Left lobe of liver (tissue), 2 donors: ENCODE results near the gene RGL4. TPM values are rescaled to one million over a fixed set of nuclear protein-coding genes. Genes with fewer than 3 reads are reported as not detected.

Experiments
- ATAC-seq: fragments of 200-7000 bp; cut with Tn5 transposase; one replicate; pipeline ENCODE4 v1.9.1; 2020; ENCODE audit warnings: mild to moderate bottlenecking, moderate library complexity
- DNase-seq: peaks from one replicate; pipeline ENCODE4 v3.0.0-alpha.2; 2020; ENCODE audit warnings: low spot score
- total RNA-seq: library from RNA; stranded (reverse); gene quantifications from one replicate; pipeline ENCODE4 v1.2.1, GENCODE V29; 2021
- donor health status: DM: no; HTN: no; CAD: no; lungs with moderate emphysema.
- donor health status: DM: no; HTN: yes; CAD: no.

The RGL4 gene
- total RNA-seq, 1 donor from 2014 or later, result not detected

GRCh38 chr22:23678133-23678532, 12.7 kb upstream of the RGL4 start:
- no peak for DNase-seq
- no peak for ATAC-seq

- DNase-seq (no peak), ATAC-seq (no peak)
Measured at GRCh38 chr22:23681026-23681809, 9.6 kb upstream of the RGL4 start.

DNA sequence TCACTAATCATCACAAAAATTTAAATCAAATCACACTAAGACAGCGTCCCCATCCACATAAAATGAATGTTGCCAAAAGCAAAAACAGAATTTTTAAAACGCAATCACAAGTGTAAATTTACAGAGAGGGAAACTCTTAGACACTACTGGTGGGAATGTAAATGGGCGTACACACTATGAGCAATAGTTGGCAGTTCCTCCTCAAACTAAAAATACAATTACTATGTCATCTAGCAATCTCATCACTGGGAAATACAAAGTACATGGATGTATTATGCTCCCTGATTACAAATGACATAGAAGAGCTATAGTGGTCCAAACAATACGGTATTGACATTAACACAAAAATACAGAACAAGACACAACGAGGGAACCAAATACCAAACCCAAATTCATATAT, 8.7 kb upstream of the RGL4 start:
- DNase-seq (no peak), ATAC-seq (no peak)

GRCh38 chr22:23682827-23683355, 7.9 kb upstream of the RGL4 start:
- DNase-seq (peak; percentile 33), ATAC-seq (no peak)

DNA sequence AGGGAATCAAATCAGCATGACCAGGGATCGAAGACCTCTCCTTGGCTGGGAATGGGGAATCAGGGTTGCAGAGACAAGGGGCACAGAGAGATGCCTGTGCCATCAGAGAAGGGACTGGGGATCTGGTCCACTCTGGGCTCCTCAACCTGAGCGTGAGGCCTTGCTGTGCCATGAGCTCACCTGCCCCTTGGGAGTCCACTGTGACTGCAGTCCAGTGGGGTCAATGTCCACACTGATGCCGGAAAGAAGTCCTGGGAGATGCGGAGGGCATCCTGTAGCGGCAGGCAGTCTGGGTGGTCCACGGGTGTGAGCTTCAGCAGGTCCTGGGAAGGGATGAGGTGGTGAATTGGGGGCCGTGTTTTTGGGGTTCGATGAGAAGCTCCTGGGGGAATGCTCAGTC, 7.3 kb upstream of the RGL4 start:
- ATAC-seq (no peak), DNase-seq (peak; percentile 18)

GRCh38 chr22:23684026-23684425, 6.8 kb upstream of the RGL4 start:
- ATAC-seq, result no peak
- peak; percentile 18 for DNase-seq

- DNase-seq (no peak), ATAC-seq (no peak)
Measured at GRCh38 chr22:23684561-23685031, 6.2 kb upstream of the RGL4 start.

DNA sequence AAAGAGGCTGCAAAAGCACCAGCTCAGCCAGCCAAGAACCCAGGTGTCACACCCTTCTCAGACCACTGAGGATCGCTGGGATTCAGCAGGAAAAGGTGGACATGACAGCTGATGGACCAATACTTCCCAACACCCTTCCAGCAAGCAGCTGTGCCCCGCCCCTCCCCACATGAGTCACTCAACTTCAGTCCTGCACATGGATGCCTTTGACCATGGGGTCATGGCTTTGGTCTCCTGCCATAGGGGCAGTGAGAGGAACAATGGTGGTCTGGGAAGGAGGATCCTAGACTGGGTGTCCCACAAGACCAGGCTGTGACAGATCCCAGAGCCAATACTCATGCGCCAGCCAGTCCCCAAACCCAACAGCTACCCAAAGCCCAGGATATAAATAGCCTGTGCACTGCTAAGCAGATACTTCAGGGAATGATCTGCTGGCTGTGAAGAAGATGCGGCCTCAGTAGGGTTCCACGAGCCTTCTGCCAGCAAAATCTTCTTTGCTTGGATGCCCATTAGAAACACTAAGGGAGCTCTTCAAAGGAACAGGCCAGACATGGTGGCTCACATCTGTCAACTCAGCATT, 5.5 kb upstream of the RGL4 start:
- DNase-seq (peak; percentile 40), ATAC-seq (no peak)

- ATAC-seq (no peak), DNase-seq (peak; percentile 40)
Measured at GRCh38 chr22:23686416-23687024, 4.3 kb upstream of the RGL4 start.

DNA sequence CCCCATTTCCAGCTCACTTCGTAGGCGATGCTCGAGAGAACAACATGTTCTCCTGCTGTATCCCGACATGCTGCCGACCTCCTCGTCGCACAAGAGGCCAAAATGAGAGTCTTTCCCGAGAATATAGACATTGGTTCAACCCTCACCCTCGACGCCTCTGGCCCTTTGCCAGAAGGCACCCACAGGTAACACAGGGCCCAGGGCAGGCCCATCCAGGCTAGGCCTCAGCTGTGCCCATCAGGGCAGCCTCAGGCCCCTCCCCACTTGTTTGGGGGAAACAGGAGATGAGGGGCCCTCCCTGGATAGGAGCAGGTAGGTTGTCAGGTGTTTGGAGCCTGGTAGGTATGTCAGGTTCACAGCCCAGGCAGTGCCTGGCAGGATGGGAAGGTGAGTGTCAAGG, 2.7 kb upstream of the RGL4 start:
- DNase-seq (peak; percentile 44), ATAC-seq (no peak)

- ATAC-seq, result no peak
- DNase-seq, result peak; percentile 35
Measured at GRCh38 chr22:23688571-23688970, 2.2 kb upstream of the RGL4 start.

- ATAC-seq (no peak), DNase-seq (peak; percentile 11)
Measured at GRCh38 chr22:23689414-23689813, 1.4 kb upstream of the RGL4 start.

DNA sequence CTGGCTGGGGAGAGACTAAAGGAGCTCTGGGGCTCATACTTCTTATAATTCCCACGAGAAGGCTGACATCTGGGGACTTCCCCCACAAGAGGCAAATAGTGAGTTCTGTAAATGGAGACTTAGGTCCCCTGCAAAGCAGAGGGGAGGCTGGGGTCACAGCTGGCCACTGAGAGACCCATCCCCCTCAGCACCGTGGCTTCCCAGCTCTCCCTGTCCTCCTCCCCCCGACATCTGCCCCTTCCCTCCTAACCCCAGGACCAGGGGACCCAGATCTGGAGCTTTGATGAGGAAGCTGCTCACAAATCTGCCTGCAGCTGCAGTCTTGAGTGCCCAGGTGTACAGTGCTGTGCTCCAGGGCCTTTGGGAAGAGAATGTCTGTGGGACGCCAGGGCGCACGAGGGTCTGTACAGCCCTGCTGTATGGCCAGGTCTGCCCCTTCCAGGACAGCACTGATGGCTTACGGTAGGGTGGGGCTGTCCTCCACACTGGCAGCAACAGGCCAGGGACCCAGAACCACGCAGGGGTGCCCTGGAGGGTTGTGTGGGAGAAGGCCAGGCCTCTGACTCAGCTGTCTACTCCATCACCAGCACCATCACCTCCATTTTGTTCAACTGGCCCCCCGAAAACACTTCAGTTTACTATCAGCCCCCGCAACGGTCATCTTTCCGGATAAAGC, 1.1 kb downstream of the RGL4 start:
- DNase-seq (peak; percentile 36), ATAC-seq (no peak)

DNA sequence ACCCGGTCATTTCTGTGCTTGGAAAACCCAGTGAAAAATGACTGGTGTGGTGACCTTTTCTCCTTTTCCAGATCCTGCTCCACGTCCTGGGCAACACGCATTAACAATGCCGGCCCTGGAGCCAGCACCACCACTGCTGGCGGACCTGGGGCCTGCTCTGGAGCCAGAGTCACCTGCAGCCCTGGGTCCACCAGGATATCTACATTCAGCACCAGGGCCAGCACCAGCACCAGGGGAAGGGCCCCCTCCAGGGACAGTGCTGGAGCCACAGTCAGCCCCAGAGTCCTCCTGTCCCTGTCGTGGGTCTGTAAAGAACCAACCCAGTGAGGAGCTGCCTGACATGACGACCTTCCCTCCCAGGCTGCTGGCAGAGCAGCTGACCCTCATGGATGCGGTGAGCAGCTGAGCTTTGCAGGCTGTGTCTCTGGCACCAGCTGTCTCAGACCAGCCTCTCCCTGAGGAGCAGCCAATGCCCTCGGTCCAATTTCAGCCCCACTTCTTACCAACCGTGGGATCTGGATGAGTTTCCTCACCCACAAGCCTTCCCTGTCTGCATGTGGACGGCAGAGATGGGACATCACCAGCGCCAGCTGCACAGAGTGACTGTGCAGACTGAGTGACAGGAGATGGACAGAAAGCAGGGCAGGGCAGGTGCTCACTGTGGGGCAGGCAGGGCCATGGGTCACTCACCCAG, 1.9 kb downstream of the RGL4 start:
- DNase-seq (peak; percentile 31), ATAC-seq (peak; percentile 10)

GRCh38 chr22:23693979-23694680, 3.3 kb downstream of the RGL4 start:
- DNase-seq, result no peak

GRCh38 chr22:23695141-23695540, 4.3 kb downstream of the RGL4 start:
- no peak for DNase-seq
- no peak for ATAC-seq

More at GRCh38 chr22:23693979-23694680, 3.3 kb downstream of the RGL4 start:
- ATAC-seq, result no peak

DNA sequence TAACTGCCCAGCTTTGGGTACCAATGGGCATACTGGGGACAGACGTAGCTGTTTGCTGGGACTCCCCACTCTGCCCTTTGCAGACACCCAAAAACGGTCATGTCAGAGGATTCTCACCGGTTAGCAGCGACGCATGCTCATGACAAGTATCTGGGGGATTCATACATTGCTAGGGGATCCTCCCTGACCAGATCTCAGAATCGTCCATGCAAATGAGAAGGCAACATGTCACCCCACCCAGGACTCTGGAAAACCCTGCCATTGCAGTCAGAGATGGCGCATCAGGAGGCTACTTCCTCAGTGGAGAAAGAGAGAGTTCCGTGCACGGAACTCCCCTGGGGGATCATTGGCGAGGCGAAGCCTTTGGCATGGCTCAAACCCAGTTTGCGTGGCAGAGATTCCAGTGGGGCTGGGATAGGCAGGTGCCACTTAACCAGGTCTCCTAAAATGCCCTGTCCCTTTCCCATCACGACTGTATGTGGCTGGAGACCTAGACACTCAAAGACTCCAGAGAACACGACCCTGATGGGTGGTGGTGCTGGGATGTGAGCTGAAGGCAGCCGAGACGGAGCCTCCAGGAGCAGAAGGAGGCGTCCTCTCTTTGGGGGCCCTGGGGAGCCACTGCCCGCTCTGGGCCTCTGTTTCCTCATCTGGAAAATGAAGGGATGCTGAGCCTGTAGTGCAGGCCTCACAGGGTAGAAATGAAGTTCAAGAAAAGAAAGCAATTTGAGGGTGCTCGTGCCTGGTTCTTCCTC, 4.9 kb downstream of the RGL4 start:
- ATAC-seq, result no peak

GRCh38 chr22:23696326-23696851, 5.6 kb downstream of the RGL4 start:
- DNase-seq (no peak), ATAC-seq (peak; percentile 33)

More for the DNA sequence above, 4.9 kb downstream of the RGL4 start:
- DNase-seq, result no peak
